HG03066 (cell line): Measurements from ENCODE around the gene AMH.
"Not testable (repeated sequence)": the region's sequence is repeated elsewhere in the genome, so short reads cannot be mapped to it uniquely, and the experiment has no call there.

ENCODE experiments used
- ATAC-seq: cut with Tn5 transposase; IDR thresholded peaks from one replicate; pipeline ENCODE4 v1.9.1; 2021; ENCODE audit warnings: low read depth; ENCODE audit not compliant: unreplicated experiment

The AMH gene

DNA sequence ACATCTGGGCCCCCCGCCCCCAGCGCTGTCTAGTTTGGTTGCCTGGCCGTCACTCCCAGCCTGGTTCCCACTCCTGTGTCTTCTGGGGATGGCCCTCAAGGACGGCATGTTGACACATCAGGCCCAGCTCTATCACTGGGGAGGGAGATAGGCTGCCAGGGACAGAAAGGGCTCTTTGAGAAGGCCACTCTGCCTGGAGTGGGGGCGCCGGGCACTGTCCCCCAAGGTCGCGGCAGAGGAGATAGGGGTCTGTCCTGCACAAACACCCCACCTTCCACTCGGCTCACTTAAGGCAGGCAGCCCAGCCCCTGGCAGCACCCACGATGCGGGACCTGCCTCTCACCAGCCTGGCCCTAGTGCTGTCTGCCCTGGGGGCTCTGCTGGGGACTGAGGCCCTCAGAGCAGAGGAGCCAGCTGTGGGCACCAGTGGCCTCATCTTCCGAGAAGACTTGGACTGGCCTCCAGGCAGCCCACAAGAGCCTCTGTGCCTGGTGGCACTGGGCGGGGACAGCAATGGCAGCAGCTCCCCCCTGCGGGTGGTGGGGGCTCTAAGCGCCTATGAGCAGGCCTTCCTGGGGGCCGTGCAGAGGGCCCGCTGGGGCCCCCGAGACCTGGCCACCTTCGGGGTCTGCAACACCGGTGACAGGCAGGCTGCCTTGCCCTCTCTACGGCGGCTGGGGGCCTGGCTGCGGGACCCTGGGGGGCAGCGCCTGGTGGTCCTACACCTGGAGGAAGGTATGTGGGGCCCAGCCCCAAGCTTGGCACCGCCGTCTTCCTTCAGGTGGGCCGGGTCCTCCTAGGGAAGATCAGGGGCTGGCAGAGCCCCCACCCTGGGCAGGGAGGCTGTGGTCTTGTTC is at the start of gene AMH:
Gene AMH, plus strand, starts transcription at position 314 of the 857 bp plus-strand sequence. Its CDS starts 10 bp downstream, at position 324.
- ATAC-seq: no peak

DNA sequence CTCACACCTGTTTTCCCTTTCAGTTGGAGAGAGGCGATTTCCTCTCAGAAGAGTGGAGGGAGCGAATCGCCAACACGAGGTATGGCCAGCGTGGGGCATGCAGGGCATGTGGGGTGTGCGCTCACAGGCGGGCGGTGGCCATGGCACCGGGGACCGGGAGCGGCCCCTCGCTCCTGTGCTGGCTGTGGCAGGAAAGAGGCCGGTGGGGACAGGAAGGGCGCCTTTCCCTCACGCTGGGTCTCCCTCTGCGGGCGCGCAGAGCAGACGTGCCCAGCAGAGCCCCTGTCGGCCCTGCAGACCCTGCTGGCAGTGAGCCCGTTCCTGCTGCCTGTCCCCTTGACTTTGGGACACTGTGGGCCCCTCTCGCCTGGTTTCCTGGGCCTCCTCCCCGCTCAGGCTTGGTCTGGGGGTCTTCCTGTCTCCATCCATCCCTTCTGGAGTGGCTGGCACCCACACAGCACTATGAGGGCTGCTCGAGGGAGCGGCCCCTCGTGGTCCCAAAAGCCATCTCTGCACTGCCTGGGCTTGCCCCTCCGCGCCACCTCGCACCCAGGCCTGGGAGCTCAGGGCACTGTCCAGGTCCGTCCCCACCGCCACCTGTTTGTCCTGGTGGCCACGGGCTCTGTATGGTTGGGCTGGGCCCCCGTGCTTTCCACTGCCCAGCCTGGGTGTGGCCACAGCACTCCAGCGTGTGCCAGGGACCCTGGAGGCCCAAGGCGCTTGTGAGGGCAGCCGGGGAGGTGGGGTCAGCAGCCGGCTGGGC is 49.1 kb upstream of the AMH start:
- ATAC-seq: no peak

- not testable (repeated sequence) for ATAC-seq
Measured at GRCh38 chr19:2200624-2201294, 48.4 kb upstream of the AMH start.

DNA sequence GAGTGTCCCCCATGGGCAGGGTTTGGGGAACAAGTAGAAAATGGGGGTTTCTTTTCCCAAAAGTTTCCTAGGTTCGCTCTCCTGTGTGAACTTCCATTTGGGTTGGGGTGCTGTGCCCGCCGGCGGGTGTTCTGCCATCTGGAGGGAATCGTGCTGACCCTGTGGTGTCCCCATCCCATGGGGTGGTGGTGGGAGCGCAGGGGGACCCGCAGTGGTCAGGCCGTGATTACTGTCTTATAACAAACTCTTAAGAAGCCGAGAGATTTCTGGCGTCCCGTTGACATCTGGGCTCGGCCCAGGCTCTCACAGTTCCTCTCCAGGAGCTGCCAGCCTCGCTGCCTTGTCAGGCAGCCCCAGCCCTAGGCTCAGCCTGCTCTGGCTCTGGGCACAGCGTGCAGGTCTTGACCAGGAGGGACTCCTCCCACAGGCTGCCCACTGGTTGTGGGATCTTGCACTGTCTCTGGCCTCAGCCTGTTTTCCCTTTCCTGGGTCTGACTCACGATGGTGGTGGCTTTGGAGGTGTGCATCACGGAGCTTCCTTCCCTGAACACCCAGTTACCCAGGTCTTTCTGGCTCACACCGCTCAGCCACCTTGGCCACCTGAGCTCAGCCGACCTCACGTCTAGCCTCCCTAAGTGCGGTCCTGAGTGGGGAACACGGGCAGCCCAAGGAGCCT is 47.5 kb upstream of the AMH start:
- ATAC-seq: no peak

DNA sequence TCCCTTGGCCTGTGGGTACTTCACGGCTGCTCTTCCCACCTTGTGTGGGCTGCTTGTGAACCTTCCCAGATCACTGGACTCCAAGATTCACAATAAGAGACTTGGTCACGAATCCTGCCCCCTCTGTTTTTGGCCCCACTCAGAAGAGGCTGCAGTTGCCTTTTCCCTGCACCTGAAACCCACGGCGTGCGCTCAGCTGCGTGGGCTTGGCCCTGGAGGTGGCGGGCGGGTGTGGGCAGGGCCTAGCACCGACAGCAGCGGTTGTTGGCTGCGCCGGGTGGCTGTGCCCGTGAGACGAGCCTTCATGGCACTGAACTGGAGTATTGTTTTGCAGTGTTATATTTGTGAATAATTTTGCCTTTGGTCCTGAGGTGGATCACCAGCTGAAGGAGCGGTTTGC is 46.8 kb upstream of the AMH start:
- ATAC-seq: no peak

DNA sequence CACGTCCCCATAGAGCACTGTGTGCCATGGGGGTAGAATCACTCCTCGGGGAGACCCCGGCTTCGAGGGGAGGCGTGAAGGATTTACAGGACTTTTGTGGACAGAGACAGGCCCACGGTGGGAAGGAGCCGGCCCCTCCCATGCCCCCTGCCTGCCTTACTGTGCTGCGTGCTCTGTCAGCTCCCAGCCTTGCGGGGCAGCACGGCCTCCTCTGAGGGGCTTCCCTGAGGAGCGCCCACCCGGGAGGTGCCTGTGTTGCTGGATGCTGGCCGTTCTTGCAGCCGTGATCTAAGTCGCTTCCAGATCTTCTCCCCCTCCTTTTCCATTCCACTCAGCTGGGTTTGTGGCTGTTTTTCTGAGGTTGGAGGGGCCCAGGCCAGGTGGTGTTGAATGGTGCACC is 42.1 kb upstream of the AMH start:
- ATAC-seq: no peak

DNA sequence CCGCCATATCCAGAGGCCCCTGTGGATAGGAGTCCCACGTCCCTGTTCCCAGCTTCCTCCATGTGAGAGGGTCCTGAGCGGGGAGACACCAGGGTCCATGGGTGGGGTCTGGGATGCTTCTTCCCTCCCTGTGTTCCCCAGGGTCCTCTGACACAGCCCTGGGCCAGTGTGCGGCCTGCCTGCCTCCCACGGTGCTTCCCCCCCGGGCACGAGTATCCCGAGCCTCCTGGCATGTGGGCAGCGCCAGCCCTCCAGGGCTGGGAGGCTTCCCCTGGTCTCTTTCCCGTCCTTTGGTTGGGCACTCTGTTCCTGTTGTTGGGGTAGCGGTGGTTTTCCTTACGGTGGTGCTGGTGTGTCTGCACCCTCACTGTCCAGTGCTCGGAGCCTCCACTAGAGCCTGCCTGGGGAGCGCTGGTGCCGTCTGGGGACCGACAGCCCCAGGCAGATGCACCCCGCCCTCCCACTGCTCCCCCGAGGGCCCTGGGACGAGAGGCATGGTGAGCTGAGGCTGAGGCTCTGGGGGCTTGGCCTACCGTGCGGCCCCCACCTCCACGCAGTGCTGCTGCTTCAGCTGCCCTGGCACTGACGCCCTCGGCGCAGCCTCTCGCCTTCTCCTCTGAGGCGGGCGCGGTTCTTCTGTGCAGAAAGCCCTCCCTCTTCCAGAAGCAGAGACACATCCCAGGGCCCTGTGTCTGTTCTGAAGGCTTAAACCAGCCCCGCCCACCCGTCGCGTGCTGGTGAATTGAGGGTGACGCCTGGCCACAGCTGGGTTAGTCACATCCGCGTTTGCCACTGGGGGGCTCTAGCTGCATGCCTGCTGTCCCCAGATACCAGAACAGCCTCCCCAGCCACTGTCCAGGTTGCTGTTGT is 40.9 kb upstream of the AMH start:
- no peak for ATAC-seq

- ATAC-seq: no peak
Measured at GRCh38 chr19:2208975-2209374, 40.1 kb upstream of the AMH start.

DNA sequence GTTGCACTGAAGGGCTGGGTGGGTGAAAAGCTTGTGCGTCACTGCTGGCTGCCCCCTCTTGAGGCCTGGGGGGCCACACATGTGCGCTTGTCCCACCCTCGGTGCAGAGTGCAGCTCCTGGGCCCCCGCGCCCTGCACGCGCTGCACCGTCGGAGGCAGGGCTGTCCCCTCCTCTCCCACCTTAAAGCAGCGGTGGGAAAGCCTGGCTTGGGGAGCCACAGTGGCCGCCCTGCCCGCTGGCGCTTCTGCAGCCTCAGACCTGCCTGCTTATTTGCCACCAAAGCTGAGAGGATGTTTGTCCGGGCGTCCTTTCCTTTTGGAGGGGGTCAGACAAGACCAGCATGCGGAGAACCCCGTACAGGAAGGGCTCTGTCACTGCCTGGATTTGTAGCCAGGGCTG is 39.7 kb upstream of the AMH start:
- ATAC-seq: no peak

GRCh38 chr19:2210206-2210605 is 38.9 kb upstream of the AMH start:
- ATAC-seq: no peak

GRCh38 chr19:2210987-2211740 is 38.0 kb upstream of the AMH start:
- no peak for ATAC-seq

DNA sequence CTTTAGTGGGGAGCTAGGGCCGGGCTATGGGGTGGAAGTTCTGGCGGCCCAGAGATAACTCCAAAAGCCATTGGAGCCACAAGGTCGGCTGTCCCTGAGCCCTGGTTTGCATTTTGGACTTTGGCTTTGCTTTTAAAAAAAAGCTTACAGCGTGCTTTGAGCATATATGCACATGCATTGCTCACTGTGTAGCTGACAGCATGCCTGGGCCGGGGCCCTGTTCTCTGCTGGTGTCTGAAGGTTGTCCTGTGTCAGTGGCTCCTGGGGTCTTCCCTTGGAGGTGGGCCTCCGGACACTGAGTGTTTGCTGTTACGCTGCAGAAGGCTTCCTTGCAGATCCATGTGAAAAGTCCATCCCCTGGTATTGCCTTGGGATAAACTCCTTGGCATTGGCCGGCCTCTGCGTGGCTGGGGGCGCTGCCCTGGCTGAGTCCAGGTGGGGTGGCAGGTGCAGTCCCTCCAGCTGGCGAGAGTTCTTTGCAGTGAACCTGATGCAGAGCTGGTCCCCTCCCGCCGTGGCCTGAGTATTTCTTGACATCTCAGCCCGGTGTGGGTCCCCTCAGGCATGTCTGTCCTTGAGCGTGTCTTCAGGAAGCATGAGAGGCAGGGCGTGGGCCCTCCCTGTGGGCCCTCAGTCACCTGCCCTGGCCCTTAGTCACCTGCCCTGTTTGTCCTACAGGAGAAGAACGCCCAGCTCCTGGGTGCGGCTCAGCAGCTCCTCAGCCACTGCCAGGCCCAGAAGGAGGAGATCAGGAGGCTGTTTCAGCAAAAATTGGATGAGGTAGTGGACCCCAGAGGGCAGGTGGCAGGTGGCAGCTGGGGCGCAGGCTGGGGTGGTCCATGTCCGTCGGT is 36.0 kb upstream of the AMH start:
- ATAC-seq: no peak

GRCh38 chr19:2213799-2214198 is 35.3 kb upstream of the AMH start:
- no peak for ATAC-seq

GRCh38 chr19:2214251-2214650 is 34.9 kb upstream of the AMH start:
- no peak for ATAC-seq

DNA sequence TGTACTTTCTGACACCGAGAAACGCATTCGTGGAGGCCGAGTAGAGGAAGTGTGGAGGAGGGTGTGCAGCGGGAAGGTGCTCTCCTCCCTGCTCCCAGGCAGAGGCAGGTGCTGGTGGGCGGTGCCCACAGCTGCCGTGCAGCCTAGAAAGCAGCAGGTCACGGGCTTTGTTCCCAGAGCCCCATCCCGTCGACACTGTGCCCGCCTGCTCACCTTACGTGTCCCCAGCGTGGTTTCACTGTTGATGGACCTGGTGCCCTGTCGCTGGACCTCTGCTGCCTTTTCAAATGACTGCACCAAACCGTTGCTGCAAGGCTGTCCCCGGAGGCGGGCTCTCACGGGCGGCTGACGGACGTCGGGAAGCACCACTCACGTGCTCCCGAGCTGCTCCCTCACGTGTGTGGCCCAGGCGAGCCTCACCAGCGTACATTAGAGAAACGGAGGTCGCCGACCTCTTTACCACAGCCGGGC is 33.8 kb upstream of the AMH start:
- no peak for ATAC-seq

DNA sequence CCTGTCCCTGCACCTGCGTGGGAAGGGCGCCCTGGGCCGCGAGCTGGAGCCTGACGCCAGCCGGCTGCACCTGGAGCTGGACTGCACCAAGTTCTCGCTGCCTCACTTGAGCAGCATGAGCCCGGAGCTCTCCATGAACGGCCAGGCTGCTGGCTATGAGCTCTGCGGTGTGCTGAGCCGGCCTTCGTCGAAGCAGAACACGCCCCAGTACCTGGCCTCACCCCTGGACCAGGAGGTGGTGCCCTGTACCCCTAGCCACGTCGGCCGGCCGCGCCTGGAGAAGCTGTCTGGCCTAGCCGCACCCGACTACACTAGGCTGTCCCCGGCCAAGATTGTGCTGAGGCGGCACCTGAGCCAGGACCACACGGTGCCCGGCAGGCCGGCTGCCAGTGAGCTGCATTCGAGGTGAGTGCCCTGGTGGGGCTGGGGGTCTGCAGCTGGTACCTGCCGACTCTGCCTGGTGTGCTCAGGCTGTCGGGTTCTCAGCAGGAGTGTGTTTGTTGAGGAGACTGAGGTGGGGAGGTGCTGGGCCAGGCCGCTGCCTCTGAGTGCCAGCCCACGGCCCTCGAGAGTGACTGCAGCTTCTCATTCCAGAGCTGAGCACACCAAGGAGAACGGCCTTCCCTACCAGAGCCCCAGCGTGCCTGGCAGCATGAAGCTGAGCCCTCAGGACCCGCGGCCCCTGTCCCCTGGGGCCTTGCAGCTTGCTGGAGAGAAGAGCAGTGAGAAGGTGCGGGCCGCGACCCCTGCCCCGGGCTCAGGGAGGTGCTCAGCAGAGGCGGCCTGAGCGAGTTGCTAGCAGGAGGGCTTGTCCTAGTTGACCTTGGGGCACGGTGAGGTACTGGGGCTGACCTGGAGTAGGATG is 32.5 kb upstream of the AMH start:
- ATAC-seq: no peak

DNA sequence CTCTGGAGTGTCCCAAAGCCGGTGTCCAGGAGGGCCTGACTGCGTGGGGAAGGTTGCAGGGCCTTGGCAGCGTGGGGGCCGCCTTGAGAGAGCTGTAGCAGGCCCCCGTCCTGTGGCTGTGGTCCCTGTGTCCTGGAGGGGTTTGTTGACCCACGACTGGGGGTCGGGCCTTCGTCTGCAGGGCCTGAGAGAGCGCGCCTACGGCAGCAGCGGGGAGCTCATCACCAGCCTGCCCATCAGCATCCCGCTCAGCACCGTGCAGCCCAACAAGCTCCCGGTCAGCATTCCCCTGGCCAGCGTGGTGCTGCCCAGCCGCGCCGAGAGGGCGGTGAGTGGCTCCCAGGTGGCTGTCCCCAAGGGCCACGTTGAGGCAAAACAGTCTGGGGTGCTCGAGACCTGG is 31.5 kb upstream of the AMH start:
- ATAC-seq: no peak
